ENCODE measurements around the gene FBLN1.

GRCh38 chr22:45565973-45566372 lies 63.3 kb downstream of the FBLN1 start:
- TF ChIP-seq POLR2A (IDR thresholded peaks at IDR 0.05; ENCODE audit: low read length), result no peak
- no peak for TF ChIP-seq GATA1 (IDR thresholded peaks at IDR 0.05; ENCODE audit: low read depth, low read length)
